Trophoblast cell (in vitro differentiated cells and primary cell): Measurements from ENCODE around the gene MZT2A.
"Not testable (repeated sequence)": the region's sequence is repeated elsewhere in the genome, so short reads cannot be mapped to it uniquely, and the experiment has no call there.

Experiments used
- DNase-seq, 2 donors: peaks; one replicate each; pipeline ENCODE4 v3.0.0-alpha.2; 2016
- H2AFZ ChIP-seq: 2 replicates; pipeline ENCODE4 v1.6.1; 2013; ENCODE audit warnings: low read length, moderate library complexity, mild to moderate bottlenecking; ENCODE audit not compliant: insufficient read depth, poor library complexity
- H2AK5ac ChIP-seq: 2 replicates; pipeline ENCODE4 v1.6.1; 2013; ENCODE audit warnings: mild to moderate bottlenecking, low read length
- H2BK120ac ChIP-seq: 2 replicates; pipeline ENCODE4 v1.6.1; 2013; ENCODE audit warnings: low read length, mild to moderate bottlenecking, moderate library complexity; ENCODE audit not compliant: insufficient read depth, poor library complexity
- H2BK12ac ChIP-seq: 2 replicates; pipeline ENCODE4 v1.6.1; 2013; ENCODE audit warnings: mild to moderate bottlenecking, low read length, moderate library complexity
- H2BK5ac ChIP-seq: 2 replicates; pipeline ENCODE4 v1.6.1; 2013; ENCODE audit warnings: low read length, low read depth, moderate library complexity, mild to moderate bottlenecking; ENCODE audit not compliant: poor library complexity
- H3K14ac ChIP-seq: 2 replicates; pipeline ENCODE4 v1.6.1; 2013; ENCODE audit warnings: mild to moderate bottlenecking, low read length
- H3K18ac ChIP-seq: 2 replicates; pipeline ENCODE4 v1.6.1; 2013; ENCODE audit warnings: mild to moderate bottlenecking, low read length
- H3K23ac ChIP-seq: 2 replicates; pipeline ENCODE4 v1.6.1; 2013; ENCODE audit warnings: low read length
- H3K27ac ChIP-seq: 2 replicates; pipeline ENCODE4 v1.5.1; 2013; ENCODE audit warnings: low read depth, mild to moderate bottlenecking, inconsistent platforms, low read length, moderate library complexity
- H3K27me3 ChIP-seq: 2 replicates; pipeline ENCODE4 v1.6.1; 2013; ENCODE audit warnings: inconsistent platforms, mild to moderate bottlenecking, low read length, moderate library complexity; ENCODE audit not compliant: insufficient read depth
- H3K36me3 ChIP-seq, 2 experiments: 1 replicate in 1 of 2; 2 replicates in 1 of 2; pipeline ENCODE4 v1.6.1; 2013; ENCODE audit warnings: low read length in 2 of 2, mild to moderate bottlenecking in 2 of 2, moderate library complexity in 1 of 2; ENCODE audit not compliant: insufficient read depth in 2 of 2, control insufficient read depth in 1 of 2
- H3K4ac ChIP-seq: 2 replicates; pipeline ENCODE4 v1.6.1; 2013; ENCODE audit warnings: low read depth, mild to moderate bottlenecking, low read length, moderate library complexity
- H3K4me1 ChIP-seq, 2 experiments: 1 replicate in 1 of 2; 2 replicates in 1 of 2; pipeline ENCODE4 v1.6.1; 2013; ENCODE audit warnings: low read length in 2 of 2, mild to moderate bottlenecking in 2 of 2, moderate library complexity in 1 of 2; ENCODE audit not compliant: insufficient read depth in 2 of 2, control insufficient read depth in 1 of 2
- H3K4me2 ChIP-seq: 2 replicates; pipeline ENCODE4 v1.6.1; 2013; ENCODE audit warnings: inconsistent platforms, mild to moderate bottlenecking, low read length, moderate library complexity
- H3K4me3 ChIP-seq: 2 replicates; pipeline ENCODE4 v1.5.1; 2013; ENCODE audit warnings: mild to moderate bottlenecking, low read depth, low read length, inconsistent platforms
- H3K79me1 ChIP-seq: one replicate; pipeline ENCODE4 v1.6.1; 2013; ENCODE audit warnings: low read length
- H3K79me2 ChIP-seq: 2 replicates; pipeline ENCODE4 v1.6.1; 2013; ENCODE audit warnings: low read length, mild to moderate bottlenecking; ENCODE audit not compliant: control insufficient read depth, insufficient read depth, poor library complexity
- H3K9ac ChIP-seq: 2 replicates; pipeline ENCODE4 v1.6.1; 2013; ENCODE audit warnings: mild to moderate bottlenecking, low read length
- H3K9me3 ChIP-seq: 2 replicates; pipeline ENCODE4 v1.6.1; 2013; ENCODE audit warnings: low read depth, mild to moderate bottlenecking, control low read depth, inconsistent platforms, low read length; ENCODE audit not compliant: insufficient read depth
- H4K12ac ChIP-seq: 2 replicates; pipeline ENCODE4 v1.6.1; 2013; ENCODE audit warnings: low read depth, mild to moderate bottlenecking, low read length, moderate library complexity
- H4K8ac ChIP-seq: 2 replicates; pipeline ENCODE4 v1.6.1; 2013; ENCODE audit warnings: low read depth, mild to moderate bottlenecking, low read length, moderate library complexity
- H4K91ac ChIP-seq: one replicate; pipeline ENCODE4 v1.6.1; 2013; ENCODE audit warnings: low read depth, mild to moderate bottlenecking, low read length, moderate library complexity
- WGBS: extraction: QIAGEN DNeasy Blood & Tissue Kit; methylation state at CpG from one replicate; pipeline ENCODE4 v1.1.7; 2013; ENCODE audit warnings: missing lambda C conversion rate; ENCODE audit not compliant: insufficient read length, insufficient coverage; ENCODE audit errors: extremely low coverage; 5-methylcytosine and 5-hydroxymethylcytosine counted together

The MZT2A gene

GRCh38 chr2:131521524-131521923, 29.3 kb upstream of the MZT2A start:
- not testable (repeated sequence) for H2BK12ac ChIP-seq, H3K4me3 ChIP-seq, H3K79me2 ChIP-seq, H3K9me3 ChIP-seq, H3K4ac ChIP-seq, H4K12ac ChIP-seq, H2AK5ac ChIP-seq, H2AFZ ChIP-seq, H4K8ac ChIP-seq, H3K18ac ChIP-seq, H3K79me1 ChIP-seq, H3K27me3 ChIP-seq, DNase-seq, H3K23ac ChIP-seq, H3K4me1 ChIP-seq, H3K27ac ChIP-seq, H2BK5ac ChIP-seq, H3K4me2 ChIP-seq, H2BK120ac ChIP-seq, H3K14ac ChIP-seq, H4K91ac ChIP-seq, H3K9ac ChIP-seq
- WGBS = no CpG with 5 or more reads among the region's 6 CpGs
- peaks cover 30 to 36% of the 10 kb centered on the region in 2 experiments for H3K36me3 ChIP-seq

GRCh38 chr2:131520526-131520925, 28.3 kb upstream of the MZT2A start:
- H3K4me2 ChIP-seq = no peak overlapping the region

GRCh38 chr2:131519871-131520470, 27.8 kb upstream of the MZT2A start:
- H3K9me3 ChIP-seq = not testable (repeated sequence)
- no CpG with 5 or more reads among the region's 24 CpGs for WGBS

More at GRCh38 chr2:131520526-131520925, 28.3 kb upstream of the MZT2A start:
- H3K4me3 ChIP-seq = peak overlapping the region; percentile 48
- no peak overlapping the region for H4K12ac ChIP-seq
- DNase-seq = no peak
- H3K4me1 ChIP-seq = no peaks in the 10 kb centered on the region
- no peaks in the 10 kb centered on the region for H3K79me2 ChIP-seq
- no CpG with 5 or more reads among the region's 10 CpGs for WGBS
- H3K27ac ChIP-seq = no peak overlapping the region
- H3K18ac ChIP-seq = no peak overlapping the region
- no peaks in the 10 kb centered on the region for H3K27me3 ChIP-seq
- H3K9ac ChIP-seq = no peak overlapping the region
- H2BK12ac ChIP-seq = no peak overlapping the region
- no peak overlapping the region for H2AFZ ChIP-seq
- no peak overlapping the region for H4K91ac ChIP-seq
- H3K79me1 ChIP-seq = no peaks in the 10 kb centered on the region
- no peak overlapping the region for H3K14ac ChIP-seq
- no peaks in the 10 kb centered on the region for H3K9me3 ChIP-seq
- H2AK5ac ChIP-seq = no peak overlapping the region
- H3K4ac ChIP-seq = no peak overlapping the region
- peaks cover 30 to 36% of the 10 kb centered on the region in 2 experiments for H3K36me3 ChIP-seq
- no peak overlapping the region for H4K8ac ChIP-seq
- H2BK5ac ChIP-seq = no peak overlapping the region
- H2BK120ac ChIP-seq = no peak overlapping the region
- H3K23ac ChIP-seq = no peak overlapping the region

GRCh38 chr2:131519466-131519865, 27.3 kb upstream of the MZT2A start:
- no peak overlapping the region for H2AK5ac ChIP-seq
- H2BK5ac ChIP-seq = no peak overlapping the region
- no CpG with 5 or more reads among the region's 15 CpGs for WGBS
- H3K4me1 ChIP-seq = no peaks in the 10 kb centered on the region
- no peak for DNase-seq
- no peak overlapping the region for H3K4me2 ChIP-seq
- no peak overlapping the region for H4K91ac ChIP-seq
- no peak overlapping the region for H3K23ac ChIP-seq
- no peak overlapping the region for H2AFZ ChIP-seq
- H3K79me2 ChIP-seq = no peaks in the 10 kb centered on the region
- H3K9me3 ChIP-seq = no peaks in the 10 kb centered on the region
- no peak overlapping the region for H3K4me3 ChIP-seq
- no peak overlapping the region for H4K8ac ChIP-seq
- no peak overlapping the region for H2BK120ac ChIP-seq
- no peak overlapping the region for H3K18ac ChIP-seq
- H3K36me3 ChIP-seq = peaks cover 33 to 36% of the 10 kb centered on the region in 2 experiments
- no peaks in the 10 kb centered on the region for H3K79me1 ChIP-seq
- no peak overlapping the region for H3K9ac ChIP-seq
- no peak overlapping the region for H3K4ac ChIP-seq
- no peak overlapping the region for H2BK12ac ChIP-seq
- no peaks in the 10 kb centered on the region for H3K27me3 ChIP-seq
- H3K27ac ChIP-seq = no peak overlapping the region
- no peak overlapping the region for H3K14ac ChIP-seq
- no peak overlapping the region for H4K12ac ChIP-seq

More at GRCh38 chr2:131519871-131520470, 27.8 kb upstream of the MZT2A start:
- H4K12ac ChIP-seq, H3K27me3 ChIP-seq, H3K4me1 ChIP-seq, H2BK12ac ChIP-seq, H2BK120ac ChIP-seq, H3K79me1 ChIP-seq, H4K91ac ChIP-seq, H2AK5ac ChIP-seq, H3K18ac ChIP-seq, H3K79me2 ChIP-seq, H3K9ac ChIP-seq, H3K27ac ChIP-seq, H2AFZ ChIP-seq, H3K4me3 ChIP-seq, H3K4me2 ChIP-seq, H3K23ac ChIP-seq, H3K4ac ChIP-seq, H2BK5ac ChIP-seq, H3K14ac ChIP-seq, H4K8ac ChIP-seq, DNase-seq: not testable (repeated sequence)
- H3K36me3 ChIP-seq = peaks cover 33 to 36% of the 10 kb centered on the region in 2 experiments
